ENCODE data around the gene TMEM187. TPM values are rescaled to one million over a fixed set of nuclear protein-coding genes. Genes with fewer than 3 reads are reported as not detected.

TMEM187 gene
- total RNA-seq, 4 donors from 2014 or later, result 1.9 to 9.0 (median 4.5) TPM

GRCh38 chrX:154006947-154007346, 34.4 kb downstream of the TMEM187 start:
- TF ChIP-seq CTCF (IDR thresholded peaks at IDR 0.05), result no peak
- ATAC-seq (ENCODE audit: low FRiP score) (no peak), DNase-seq (ENCODE audit: low spot score) (no peak)

GRCh38 chrX:154008521-154008920, 36.0 kb downstream of the TMEM187 start:
- TF ChIP-seq CTCF (IDR thresholded peaks at IDR 0.05), result no peak
- no peak for DNase-seq (ENCODE audit: low spot score)

GRCh38 chrX:154010330-154011087, 38.0 kb downstream of the TMEM187 start:
- no peak for DNase-seq (ENCODE audit: low spot score)

More at GRCh38 chrX:154008521-154008920, 36.0 kb downstream of the TMEM187 start:
- ATAC-seq (ENCODE audit: low FRiP score), result no peak

GRCh38 chrX:154011376-154012335, 39.1 kb downstream of the TMEM187 start:
- TF ChIP-seq CTCF (IDR thresholded peaks at IDR 0.05), result no peak
- no peak for ATAC-seq (ENCODE audit: low FRiP score)
- no peak for DNase-seq (ENCODE audit: low spot score)

More at GRCh38 chrX:154010330-154011087, 38.0 kb downstream of the TMEM187 start:
- no peak for TF ChIP-seq CTCF (IDR thresholded peaks at IDR 0.05)
- no peak for ATAC-seq (ENCODE audit: low FRiP score)

GRCh38 chrX:154012336-154012991, 39.9 kb downstream of the TMEM187 start:
- ATAC-seq (ENCODE audit: low FRiP score), result no peak

More at GRCh38 chrX:154012336-154012991, 39.9 kb downstream of the TMEM187 start:
- no peak for DNase-seq (ENCODE audit: low spot score)
- no peak for TF ChIP-seq CTCF (IDR thresholded peaks at IDR 0.05)

All from omental fat pad (tissue), 4 donors.